ENCODE results near the gene BARHL2.

DNA sequence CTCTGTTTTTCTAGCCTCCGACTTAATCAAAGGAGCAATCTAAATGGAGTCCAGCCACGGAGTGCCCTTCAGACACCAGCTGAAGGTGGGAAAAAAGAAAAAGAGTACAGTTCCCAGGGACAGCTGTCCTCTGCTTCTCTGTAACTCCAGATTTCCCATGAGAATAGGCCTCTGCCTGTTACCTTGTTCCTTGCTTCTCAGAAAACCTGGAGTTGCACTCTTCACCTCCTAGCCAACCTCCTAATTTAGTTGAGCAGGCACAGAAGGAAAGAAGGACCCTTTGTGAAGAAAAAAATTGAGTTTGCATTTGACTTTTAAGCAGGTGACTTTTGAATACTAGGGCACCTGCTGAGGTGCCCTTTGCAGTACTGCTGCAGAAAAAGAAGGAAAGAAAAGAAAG lies 8.3 kb downstream of the BARHL2 start:
- TF ChIP-seq, protein P1, sequence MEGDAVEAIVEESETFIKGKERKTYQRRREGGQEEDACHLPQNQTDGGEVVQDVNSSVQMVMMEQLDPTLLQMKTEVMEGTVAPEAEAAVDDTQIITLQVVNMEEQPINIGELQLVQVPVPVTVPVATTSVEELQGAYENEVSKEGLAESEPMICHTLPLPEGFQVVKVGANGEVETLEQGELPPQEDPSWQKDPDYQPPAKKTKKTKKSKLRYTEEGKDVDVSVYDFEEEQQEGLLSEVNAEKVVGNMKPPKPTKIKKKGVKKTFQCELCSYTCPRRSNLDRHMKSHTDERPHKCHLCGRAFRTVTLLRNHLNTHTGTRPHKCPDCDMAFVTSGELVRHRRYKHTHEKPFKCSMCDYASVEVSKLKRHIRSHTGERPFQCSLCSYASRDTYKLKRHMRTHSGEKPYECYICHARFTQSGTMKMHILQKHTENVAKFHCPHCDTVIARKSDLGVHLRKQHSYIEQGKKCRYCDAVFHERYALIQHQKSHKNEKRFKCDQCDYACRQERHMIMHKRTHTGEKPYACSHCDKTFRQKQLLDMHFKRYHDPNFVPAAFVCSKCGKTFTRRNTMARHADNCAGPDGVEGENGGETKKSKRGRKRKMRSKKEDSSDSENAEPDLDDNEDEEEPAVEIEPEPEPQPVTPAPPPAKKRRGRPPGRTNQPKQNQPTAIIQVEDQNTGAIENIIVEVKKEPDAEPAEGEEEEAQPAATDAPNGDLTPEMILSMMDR (IDR thresholded peaks at IDR 0.05 in 2 of 3, conservative IDR thresholded peaks at IDR 0.05 in 1 of 3; ENCODE audit: borderline replicate concordance in 1 of 3, insufficient read depth in 1 of 3, low read depth in 2 of 3, low read length in 2 of 3), result no peak
- TF ChIP-seq POLR2AphosphoS5 (IDR thresholded peaks at IDR 0.05; ENCODE audit: low read depth, low read length), result no peak
- TF ChIP-seq ZFX (IDR thresholded peaks at IDR 0.05), result no peak
